Keratinocyte (primary cell): ENCODE results near the gene USH1C. TPM values are rescaled to one million over a fixed set of nuclear protein-coding genes. Genes with fewer than 3 reads are reported as not detected.

Source experiments
- DNase-seq: peaks from one replicate; pipeline ENCODE4 v3.0.0-alpha.2; 2011; ENCODE audit warnings: low read depth, missing footprints, low spot score
- FAIRE-seq: peaks from 2 replicates; lab custom pipeline; 2011; peaks lifted over from hg19 to GRCh38; lab: Jason Lieb, UNC
- H2AFZ ChIP-seq: 2 replicates; pipeline ENCODE4 v1.6.0; 2012; ENCODE audit warnings: low read length, control low read depth, inconsistent platforms; ENCODE audit not compliant: control insufficient read depth
- H3K27ac ChIP-seq: 2 replicates; pipeline ENCODE4 v1.5.1; 2011; ENCODE audit warnings: low read length; ENCODE audit not compliant: control insufficient read depth, insufficient read depth
- H3K27me3 ChIP-seq: 3 replicates; pipeline ENCODE4 v1.6.0; 2011; ENCODE audit warnings: low read length; ENCODE audit not compliant: control insufficient read depth, insufficient read depth; ENCODE audit errors: extremely low read depth
- H3K36me3 ChIP-seq, 2 experiments: 2 replicates in 1 of 2; 3 replicates in 1 of 2; pipeline ENCODE4 v1.5.1; 2011; ENCODE audit warnings: low read length in 2 of 2, mild to moderate bottlenecking in 1 of 2; ENCODE audit not compliant: control insufficient read depth in 2 of 2, insufficient read depth in 2 of 2; ENCODE audit errors: extremely low read depth in 1 of 2
- H3K4me1 ChIP-seq: 3 replicates; pipeline ENCODE4 v1.5.1; 2011; ENCODE audit warnings: low read length; ENCODE audit not compliant: control insufficient read depth, insufficient read depth; ENCODE audit errors: extremely low read depth
- H3K4me2 ChIP-seq: 3 replicates; pipeline ENCODE4 v1.6.0; 2011; ENCODE audit warnings: low read depth, low read length; ENCODE audit not compliant: control insufficient read depth, insufficient read depth; ENCODE audit errors: extremely low read depth
- H3K4me3 ChIP-seq, 3 experiments: fragments of 200-600 bp in 1 of 3; sonication (generic) in 1 of 3; 2 replicates in 2 of 3; 3 replicates in 1 of 3; pipeline ENCODE4 v1.5.1; 2011 to 2016; ENCODE audit warnings: low read length in 3 of 3, mild to moderate bottlenecking in 3 of 3, control low read depth in 2 of 3, inconsistent platforms in 1 of 3, low read depth in 1 of 3, mixed read lengths in 1 of 3, mixed run types in 1 of 3, moderate library complexity in 1 of 3; ENCODE audit not compliant: control insufficient read depth in 2 of 3, insufficient read depth in 2 of 3; ENCODE audit errors: extremely low read depth in 1 of 3
- H3K79me2 ChIP-seq: 2 replicates; pipeline ENCODE4 v1.6.0; 2012; ENCODE audit warnings: low read length; ENCODE audit not compliant: control insufficient read depth, insufficient read depth
- H3K9ac ChIP-seq: 3 replicates; pipeline ENCODE4 v1.6.0; 2011; ENCODE audit warnings: low read length; ENCODE audit not compliant: control insufficient read depth, insufficient read depth; ENCODE audit errors: extremely low read depth
- H3K9me1 ChIP-seq: 3 replicates; pipeline ENCODE4 v1.6.0; 2011; ENCODE audit warnings: low read length; ENCODE audit not compliant: control insufficient read depth, insufficient read depth; ENCODE audit errors: extremely low read depth
- H3K9me3 ChIP-seq: 2 replicates; pipeline ENCODE4 v1.5.1; 2012; ENCODE audit warnings: low read depth, low read length; ENCODE audit not compliant: control insufficient read depth
- H4K20me1 ChIP-seq: 3 replicates; pipeline ENCODE4 v1.6.0; 2011; ENCODE audit warnings: low read length; ENCODE audit not compliant: control insufficient read depth, insufficient read depth; ENCODE audit errors: extremely low read depth
- EZH2 ChIP-seq: IDR thresholded peaks from one replicate; pipeline ENCODE4 v1.6.1; 2012; ENCODE audit warnings: inconsistent platforms, mild to moderate bottlenecking, low read length, moderate library complexity
- dilution Hi-C: fragments of 300-500 bp; cut with MboI; formaldehyde crosslinking; loops from one replicate; pipeline ENCODE4 v1.7.0; 2020; ENCODE audit warnings: low sequenced_read_pairs; ENCODE audit not compliant: extremely low pct_ligation_motif_present
- polyA plus RNA-seq, 5 experiments: library from polyadenylated mRNA; depleted of rRNA in 3 of 5; stranded (reverse) in 3 of 5; stranded (forward) in 1 of 5; unstranded in 1 of 5; fragments of >200 nt; gene quantifications; 1 replicate in 1 of 5; 2 replicates in 3 of 5; 3 replicates in 1 of 5; pipeline versions ENCODE4 v1.2.1 to v1.2.3, GENCODE V29; 2011 to 2012; ENCODE audit warnings: missing spikeins in 2 of 5, low read depth in 1 of 5, low replicate concordance in 1 of 5
- TF ChIP-seq, protein P1 (sequence below), 3 experiments: IDR thresholded peaks in 1 of 3; conservative IDR thresholded peaks in 1 of 3; optimal IDR thresholded peaks in 1 of 3; 2 replicates in 2 of 3; 3 replicates in 1 of 3; pipeline versions ENCODE3 to v1.5.1; 2011; ENCODE audit warnings: low read length in 3 of 3, mild to moderate bottlenecking in 3 of 3, moderate library complexity in 2 of 3, control low read depth in 1 of 3, inconsistent platforms in 1 of 3; ENCODE audit not compliant: insufficient read depth in 2 of 3; ENCODE audit errors: extremely low read depth in 1 of 3

The USH1C gene
- polyA plus RNA-seq, 1 donor (not counting 4 experiments of a cell fraction or from before 2014, with no cell fraction given), result not detected

DNA sequence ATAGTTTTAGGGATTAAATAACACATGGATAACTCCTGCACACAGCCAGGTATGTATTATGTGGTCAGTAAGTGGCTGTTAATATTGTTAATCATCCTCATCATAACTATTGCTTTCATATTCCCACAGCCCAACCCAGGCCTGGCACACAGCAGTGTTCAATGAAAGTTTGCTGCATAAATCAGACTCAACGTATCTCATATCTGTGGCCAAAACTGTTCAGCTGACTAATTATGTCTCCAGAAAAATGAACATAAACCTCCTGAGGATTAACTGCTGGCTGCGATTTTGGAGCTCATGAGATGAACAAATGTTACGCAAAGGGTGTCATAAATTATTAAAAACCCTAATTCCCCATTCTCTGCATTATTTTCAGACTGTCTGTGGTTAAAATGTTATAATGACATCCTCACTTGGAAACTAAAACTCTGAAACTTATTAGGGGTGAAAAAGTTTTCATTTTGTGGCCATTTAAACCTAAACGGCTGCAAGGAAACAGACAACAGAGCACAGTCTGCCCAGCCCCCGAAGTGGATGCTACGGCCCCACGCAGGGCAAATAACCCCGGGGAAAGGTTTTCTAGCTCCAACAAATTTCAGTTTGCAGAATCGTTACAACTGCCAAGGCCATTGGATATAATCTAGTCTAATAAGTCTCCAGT lies 84.8 kb downstream of the USH1C start:
- Histone ChIP-seq H2AFZ (no peak overlapping the region), H3K9ac (no peak overlapping the region), H3K9me1 (no peaks in the 10 kb centered on the region), H4K20me1 (no peaks in the 10 kb centered on the region), H3K27ac (no peak overlapping the region), H3K4me2 (no peak overlapping the region), H3K4me1 (no peaks in the 10 kb centered on the region), H3K9me3 (no peaks in the 10 kb centered on the region), H3K27me3 (peaks cover 8% of the 10 kb centered on the region), H3K4me3 (no peak overlapping the region), H3K79me2 (no peaks in the 10 kb centered on the region), H3K36me3 (no peaks in the 10 kb centered on the region)
- FAIRE-seq (no peak), DNase-seq (no peak)
- dilution Hi-C loops, result no loop called here
- no peak for TF ChIP-seq EZH2
- TF ChIP-seq, protein P1, sequence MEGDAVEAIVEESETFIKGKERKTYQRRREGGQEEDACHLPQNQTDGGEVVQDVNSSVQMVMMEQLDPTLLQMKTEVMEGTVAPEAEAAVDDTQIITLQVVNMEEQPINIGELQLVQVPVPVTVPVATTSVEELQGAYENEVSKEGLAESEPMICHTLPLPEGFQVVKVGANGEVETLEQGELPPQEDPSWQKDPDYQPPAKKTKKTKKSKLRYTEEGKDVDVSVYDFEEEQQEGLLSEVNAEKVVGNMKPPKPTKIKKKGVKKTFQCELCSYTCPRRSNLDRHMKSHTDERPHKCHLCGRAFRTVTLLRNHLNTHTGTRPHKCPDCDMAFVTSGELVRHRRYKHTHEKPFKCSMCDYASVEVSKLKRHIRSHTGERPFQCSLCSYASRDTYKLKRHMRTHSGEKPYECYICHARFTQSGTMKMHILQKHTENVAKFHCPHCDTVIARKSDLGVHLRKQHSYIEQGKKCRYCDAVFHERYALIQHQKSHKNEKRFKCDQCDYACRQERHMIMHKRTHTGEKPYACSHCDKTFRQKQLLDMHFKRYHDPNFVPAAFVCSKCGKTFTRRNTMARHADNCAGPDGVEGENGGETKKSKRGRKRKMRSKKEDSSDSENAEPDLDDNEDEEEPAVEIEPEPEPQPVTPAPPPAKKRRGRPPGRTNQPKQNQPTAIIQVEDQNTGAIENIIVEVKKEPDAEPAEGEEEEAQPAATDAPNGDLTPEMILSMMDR (optimal IDR thresholded peaks at IDR 0.05 in 1 of 3, IDR thresholded peaks at IDR 0.05 in 1 of 3, conservative IDR thresholded peaks at IDR 0.05 in 1 of 3; ENCODE audit: extremely low read depth in 1 of 3, insufficient read depth in 2 of 3, low read length in 3 of 3), result no peak

DNA sequence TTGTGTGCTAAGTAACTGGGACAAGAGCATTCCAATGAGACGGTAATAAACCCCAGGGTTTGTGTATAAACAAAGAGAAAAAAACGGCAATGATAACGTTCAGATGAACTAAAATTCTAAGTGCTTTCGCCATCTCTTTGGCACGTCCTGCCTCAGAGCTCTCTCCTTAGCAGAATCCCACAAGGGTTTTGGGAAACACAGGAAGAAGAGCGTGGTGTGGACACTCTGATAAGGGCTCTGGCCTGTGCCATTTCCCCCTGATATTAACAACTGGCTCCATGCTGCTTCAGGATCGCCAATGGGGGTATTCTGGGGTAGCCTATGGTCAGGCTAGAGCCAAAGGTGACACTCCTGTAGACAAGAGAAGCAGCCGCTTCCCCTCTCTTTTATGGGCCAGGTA lies 85.9 kb downstream of the USH1C start:
- H3K4me3 ChIP-seq, result no peak overlapping the region
- dilution Hi-C loops, result no loop called here
- no peak overlapping the region for H3K27ac ChIP-seq
- FAIRE-seq, result no peak
- H3K79me2 ChIP-seq, result no peaks in the 10 kb centered on the region
- H4K20me1 ChIP-seq, result no peaks in the 10 kb centered on the region
- H3K4me1 ChIP-seq, result no peaks in the 10 kb centered on the region
- H2AFZ ChIP-seq, result no peak overlapping the region
- DNase-seq, result no peak
- no peak overlapping the region for H3K9ac ChIP-seq
- no peak overlapping the region for H3K4me2 ChIP-seq
- peaks cover 7% of the 10 kb centered on the region for H3K27me3 ChIP-seq
- H3K9me3 ChIP-seq, result no peaks in the 10 kb centered on the region
- TF ChIP-seq EZH2, result no peak
- TF ChIP-seq, protein P1 (optimal IDR thresholded peaks at IDR 0.05 in 1 of 3, IDR thresholded peaks at IDR 0.05 in 1 of 3, conservative IDR thresholded peaks at IDR 0.05 in 1 of 3; ENCODE audit: extremely low read depth in 1 of 3, insufficient read depth in 2 of 3, low read length in 3 of 3), result no peak
- no peaks in the 10 kb centered on the region for H3K36me3 ChIP-seq
- H3K9me1 ChIP-seq, result no peaks in the 10 kb centered on the region
